NCI-H2196 (cell line): ENCODE data around the gene GLRA2.

Source experiments
- DNase-seq: peaks from one replicate; lab custom pipeline; 2025; ENCODE audit not compliant: unreplicated experiment; lab: John Stamatoyannopoulos, UW

Gene GLRA2

DNA sequence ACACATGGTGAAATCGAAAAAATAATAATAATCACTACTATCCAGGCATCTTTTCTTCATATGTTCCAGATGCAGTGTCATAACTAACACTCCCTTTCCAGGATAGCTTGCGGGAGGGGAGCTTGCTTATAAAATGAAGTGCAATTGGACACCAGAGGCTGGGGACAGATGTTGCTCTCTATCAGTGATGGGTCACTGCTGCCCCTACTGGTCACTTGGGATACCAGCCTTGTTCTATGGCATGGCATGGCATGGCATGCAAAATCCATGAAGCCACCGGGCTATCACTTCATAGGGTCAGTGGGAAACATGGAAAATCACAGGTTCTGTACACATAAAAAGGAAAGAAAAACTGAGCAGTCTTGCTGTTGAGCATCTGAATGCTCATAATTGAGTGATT, 168.1 kb downstream of the GLRA2 start:
- DNase-seq = no peak

- DNase-seq = no peak
Measured at GRCh38 chrX:14698790-14699189, 169.5 kb downstream of the GLRA2 start.

DNA sequence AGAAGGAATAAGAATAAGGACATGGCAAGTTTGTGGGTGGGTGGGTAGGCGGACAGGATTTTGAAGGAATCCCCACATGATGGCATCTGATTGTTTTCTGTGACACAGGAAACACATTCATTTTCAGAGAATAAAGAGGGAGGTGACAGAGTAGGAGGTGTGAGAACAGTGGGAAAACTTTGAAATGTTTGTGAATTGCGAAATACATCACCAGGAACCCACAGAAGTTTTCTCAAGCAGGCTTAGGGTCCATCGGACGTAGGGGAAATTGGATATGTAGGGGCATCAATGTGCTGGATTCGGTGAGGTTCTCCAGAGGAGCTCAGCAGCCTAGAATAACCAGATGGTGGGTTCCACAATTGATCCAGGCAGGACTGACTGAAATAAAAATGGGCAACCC, 171.6 kb downstream of the GLRA2 start:
- no peak for DNase-seq

- no peak for DNase-seq
Measured at GRCh38 chrX:14702145-14702544, 172.8 kb downstream of the GLRA2 start.

- DNase-seq = no peak
Measured at GRCh38 chrX:14712096-14712495, 182.8 kb downstream of the GLRA2 start.

DNA sequence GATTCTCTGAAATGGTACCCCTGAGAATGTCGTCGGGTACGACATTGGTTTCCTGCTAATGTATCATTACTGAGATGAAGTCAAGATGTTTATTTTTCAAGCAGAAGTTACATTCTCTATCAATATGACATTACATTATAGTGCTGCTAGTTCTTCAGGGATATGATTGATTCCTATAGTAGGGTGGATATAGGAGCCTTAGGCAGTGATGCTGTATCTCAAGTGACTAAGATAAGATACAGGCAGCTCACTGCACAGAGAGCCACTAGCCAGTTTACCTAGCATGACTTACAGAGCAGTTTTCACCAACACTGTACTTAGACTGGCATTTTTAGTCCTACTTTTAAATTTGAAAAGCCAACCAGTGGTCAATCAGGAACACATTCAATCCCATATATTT, 188.6 kb downstream of the GLRA2 start:
- no peak for DNase-seq

DNA sequence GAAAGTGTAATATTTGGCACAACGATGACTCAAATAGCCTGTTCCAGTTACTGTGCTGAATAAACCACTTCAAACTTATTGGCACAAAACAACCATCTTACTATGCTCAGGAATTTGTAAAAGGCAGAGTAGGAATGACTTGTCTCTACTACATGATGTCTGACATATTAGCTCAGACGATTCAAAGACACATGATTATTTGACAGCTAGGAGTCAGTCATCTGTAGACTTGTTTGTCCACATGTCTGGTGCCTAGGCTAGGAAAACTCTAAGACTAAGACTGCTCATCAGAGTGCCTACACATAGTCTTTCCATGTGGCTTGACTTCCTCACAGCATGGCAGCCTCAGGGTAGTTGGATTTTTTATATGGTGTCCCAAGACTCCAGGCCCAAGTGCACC, 189.1 kb downstream of the GLRA2 start:
- DNase-seq = no peak

- DNase-seq = no peak
Measured at GRCh38 chrX:14729058-14729457, 199.7 kb downstream of the GLRA2 start.

- no peak for DNase-seq
Measured at GRCh38 chrX:14738643-14739042, 209.3 kb downstream of the GLRA2 start.

DNA sequence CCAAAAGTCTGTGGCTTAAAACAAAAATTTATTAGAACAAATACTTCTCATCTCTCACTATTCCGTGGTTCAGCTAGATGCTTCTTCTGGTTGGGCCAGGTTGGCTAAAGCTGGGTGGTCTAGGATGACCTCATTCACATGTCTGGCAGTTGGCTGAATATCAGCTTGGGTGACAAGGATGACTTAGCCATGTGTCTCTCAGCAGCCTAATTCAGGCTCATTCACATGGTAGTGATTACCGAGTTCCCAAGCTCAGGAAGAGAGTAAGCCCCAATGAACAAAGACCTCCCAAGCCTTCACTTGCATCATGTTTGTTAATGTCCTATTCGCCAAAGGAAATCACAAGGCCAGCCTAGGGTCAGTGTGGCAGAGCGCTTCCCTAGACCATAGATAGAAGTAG, 224.1 kb downstream of the GLRA2 start:
- DNase-seq = no peak

DNA sequence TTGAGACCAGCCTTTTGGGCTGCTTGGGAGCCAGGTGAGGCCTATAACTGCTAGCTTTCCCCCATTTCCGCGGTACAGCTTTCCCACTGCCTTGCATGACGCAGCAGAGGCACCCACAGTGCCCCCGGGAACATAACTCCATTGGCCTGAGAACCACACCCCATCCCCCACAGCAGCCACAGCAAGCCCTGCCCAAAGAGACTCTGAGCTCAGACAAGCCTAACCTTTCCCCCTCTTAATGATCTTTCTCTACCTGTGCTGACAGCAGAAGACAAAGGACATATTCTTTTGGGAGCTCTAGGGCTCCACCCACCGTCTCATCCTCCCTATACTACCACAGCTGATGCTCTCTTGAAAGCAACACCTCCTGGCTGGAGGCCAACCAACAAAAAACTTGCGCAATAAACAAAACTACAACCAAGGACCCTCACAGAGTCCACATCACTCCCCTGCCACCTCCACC, 228.7 kb downstream of the GLRA2 start:
- no peak for DNase-seq

- DNase-seq = no peak
Measured at GRCh38 chrX:14775416-14775815, 246.1 kb downstream of the GLRA2 start.

- DNase-seq = no peak
Measured at GRCh38 chrX:14776901-14777300, 247.6 kb downstream of the GLRA2 start.

DNA sequence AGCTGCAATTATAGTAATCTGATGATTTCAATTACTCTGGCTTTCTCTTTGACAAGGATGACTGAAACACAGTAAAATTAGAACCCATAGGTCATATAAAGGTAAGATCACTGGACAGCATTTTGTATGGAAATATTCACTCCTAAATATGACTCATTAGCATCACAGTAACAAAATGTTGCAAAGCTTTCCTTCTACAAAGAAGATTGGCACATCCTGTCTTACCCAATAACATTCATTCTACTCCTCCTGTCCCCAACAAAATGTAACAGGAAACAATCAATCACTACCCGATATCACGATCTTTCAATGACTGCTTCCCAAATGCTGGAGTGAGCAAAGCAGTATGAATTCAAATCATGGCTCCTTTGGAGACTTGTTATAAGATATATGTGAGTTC, 248.2 kb downstream of the GLRA2 start:
- DNase-seq = no peak

DNA sequence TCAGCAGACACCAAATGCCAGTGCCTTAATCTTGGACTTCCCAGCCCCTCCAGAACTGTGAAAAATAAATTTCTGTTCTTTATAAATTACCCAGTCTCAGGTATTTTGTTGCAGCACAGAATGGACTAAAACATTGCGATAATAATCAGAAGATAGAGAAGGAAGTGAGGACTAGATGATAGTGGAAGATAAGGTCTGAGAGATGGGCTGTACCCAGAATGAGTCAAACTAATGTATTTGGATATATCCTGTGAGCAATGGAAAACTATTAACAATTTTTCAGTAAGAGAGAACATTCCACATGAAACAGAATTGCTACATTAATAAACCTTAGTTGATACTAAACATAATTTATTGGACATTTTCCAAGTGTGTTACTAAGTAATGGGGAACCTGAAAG, 250.2 kb downstream of the GLRA2 start:
- no peak for DNase-seq
